DOHH2 (cell line): ENCODE data around the gene BHLHE23.

ENCODE experiments used
- H3F3A ChIP-seq: fragments of 200-600 bp; sonication (generic), shearing (Covaris generic); 2 replicates; pipeline ENCODE4 v1.6.0; 2016; ENCODE audit warnings: antibody characterized with exemption, mild to moderate bottlenecking; ENCODE audit not compliant: control insufficient read depth, insufficient read depth
- H3K27ac ChIP-seq: fragments of 200-600 bp; sonication (generic); 2 replicates; pipeline ENCODE4 v1.5.1; 2014; ENCODE audit warnings: low read depth, mild to moderate bottlenecking, low read length, moderate library complexity
- H3K27me3 ChIP-seq: fragments of 200-600 bp; sonication (generic); 2 replicates; pipeline ENCODE4 v1.6.1; 2014; ENCODE audit warnings: mild to moderate bottlenecking, low read length, mixed read lengths; ENCODE audit not compliant: control insufficient read depth
- H3K36me3 ChIP-seq: fragments of 200-600 bp; sonication (generic); 2 replicates; pipeline ENCODE4 v1.6.1; 2014; ENCODE audit warnings: mild to moderate bottlenecking, low read length, moderate library complexity, mixed read lengths; ENCODE audit not compliant: control insufficient read depth
- H3K4me1 ChIP-seq: fragments of 200-600 bp; sonication (generic); 2 replicates; pipeline ENCODE4 v1.6.1; 2014; ENCODE audit warnings: mild to moderate bottlenecking, low read length, mixed read lengths; ENCODE audit not compliant: control insufficient read depth
- H3K4me2 ChIP-seq: fragments of 200-600 bp; sonication (generic); 2 replicates; pipeline ENCODE4 v1.6.0; 2014; ENCODE audit warnings: mild to moderate bottlenecking, low read length, moderate library complexity
- H3K4me3 ChIP-seq: fragments of 200-600 bp; sonication (generic); 2 replicates; pipeline ENCODE4 v1.5.1; 2014; ENCODE audit warnings: mild to moderate bottlenecking, low read length, mixed read lengths
- H3K79me2 ChIP-seq: fragments of 200-600 bp; sonication (generic); 2 replicates; pipeline ENCODE4 v1.6.1; 2014; ENCODE audit warnings: mild to moderate bottlenecking, low read length, mixed read lengths; ENCODE audit not compliant: control insufficient read depth
- H3K9me2 ChIP-seq: fragments of 200-600 bp; sonication (generic); replicated peaks from 2 replicates; pipeline ENCODE4 v1.6.1; 2014; ENCODE audit warnings: mild to moderate bottlenecking, low read length, mixed read lengths; ENCODE audit not compliant: control insufficient read depth
- H3K9me3 ChIP-seq: fragments of 200-600 bp; sonication (generic); 2 replicates; pipeline ENCODE4 v1.6.1; 2014; ENCODE audit warnings: antibody characterized with exemption, low read length, mixed read lengths; ENCODE audit not compliant: control insufficient read depth, insufficient read depth
- H4K20me1 ChIP-seq: fragments of 200-600 bp; sonication (generic); 2 replicates; pipeline ENCODE4 v1.6.0; 2014; ENCODE audit warnings: low read depth, mild to moderate bottlenecking, antibody characterized with exemption, low read length, moderate library complexity; ENCODE audit not compliant: control insufficient read depth, insufficient read depth
- CTCF ChIP-seq: fragments of 200-600 bp; sonication (generic); IDR thresholded peaks from one replicate; pipeline ENCODE4 v1.5.1; 2014; ENCODE audit warnings: antibody characterized with exemption, mild to moderate bottlenecking, low read depth, low read length; ENCODE audit not compliant: poor library complexity, severe bottlenecking
- EZH2phosphoT487 ChIP-seq: fragments of 200-600 bp; sonication (generic); IDR thresholded peaks from 2 replicates; pipeline ENCODE4 v1.6.1; 2017; ENCODE audit warnings: borderline replicate concordance, mild to moderate bottlenecking, antibody characterized with exemption, low read length, moderate library complexity, mixed read lengths

BHLHE23 gene

GRCh38 chr20:62956387-62957135 lies 50.2 kb downstream of the BHLHE23 start:
- TF ChIP-seq CTCF (no peak), EZH2phosphoT487 (no peak)
- no peak overlapping the region for H3K4me2 ChIP-seq
- no peaks in the 10 kb centered on the region for H3K27me3 ChIP-seq
- H3K9me2 ChIP-seq, result no peaks in the 10 kb centered on the region
- peaks cover 55% of the 10 kb centered on the region for H3K36me3 ChIP-seq
- peaks cover 37% of the 10 kb centered on the region for H3K4me1 ChIP-seq
- no peak overlapping the region for H3K4me3 ChIP-seq
- H3K79me2 ChIP-seq, result peaks cover 49% of the 10 kb centered on the region
- no peak overlapping the region for H3K27ac ChIP-seq
- H4K20me1 ChIP-seq, result peaks cover 9% of the 10 kb centered on the region; the same call in 1 of the 2 replicates
- peaks cover 16% of the 10 kb centered on the region for H3F3A ChIP-seq
- no peaks in the 10 kb centered on the region for H3K9me3 ChIP-seq
